HepG2 (cell line): ENCODE data around the gene FKBP14. TPM values are rescaled to one million over a fixed set of nuclear protein-coding genes. Genes with fewer than 3 reads are reported as not detected.

Source experiments
- ERF ChIP-seq: IDR thresholded peaks from 2 replicates; pipeline ENCODE4 v1.6.1; 2018; ENCODE audit warnings: missing biosample characterization, missing genetic modification reagents
- IRX3 ChIP-seq: sonication (generic); formaldehyde crosslinking; IDR thresholded peaks from 2 replicates; pipeline ENCODE4 v1.8.1; 2023; ENCODE audit warnings: mild to moderate bottlenecking, low read depth, missing genetic modification reagents, borderline replicate concordance
- MEIS2 ChIP-seq: sonication (generic); formaldehyde crosslinking; IDR thresholded peaks from 2 replicates; pipeline ENCODE4 v1.9.0; 2021; ENCODE audit warnings: mild to moderate bottlenecking, missing genetic modification reagents
- PCBP1 ChIP-seq: fragments of 200-400 bp; formaldehyde crosslinking; IDR thresholded peaks from 2 replicates; pipeline ENCODE4 v1.6.1; 2017; ENCODE audit warnings: mild to moderate bottlenecking, low read depth, low read length, borderline replicate concordance
- RAD51 ChIP-seq: fragments of 450-650 bp; IDR thresholded peaks from 2 replicates; pipeline ENCODE4 v1.6.1; 2016; ENCODE audit warnings: borderline replicate concordance
- ZBTB3 ChIP-seq: sonication (generic); formaldehyde crosslinking; IDR thresholded peaks from 2 replicates; pipeline ENCODE4 v1.4.0; 2020; ENCODE audit warnings: low read depth, mild to moderate bottlenecking, moderate library complexity, missing genetic modification reagents, borderline replicate concordance
- ZNF616 ChIP-seq: sonication (generic); formaldehyde crosslinking; IDR thresholded peaks from 2 replicates; pipeline ENCODE4 v1.5.0; 2020; ENCODE audit warnings: low read depth, mild to moderate bottlenecking, missing genetic modification reagents
- polyA plus RNA-seq, 8 experiments: library from polyadenylated mRNA; depleted of rRNA in 3 of 8; stranded (reverse) in 7 of 8; unstranded in 1 of 8; fragments of >200 nt; fragmentation: Illumina TruSeq in 4 of 8; extraction: Trizol in 4 of 8; gene quantifications; 2 replicates each; pipeline versions ENCODE4 v1.2.1 to v1.2.3, GENCODE V29; 2011 to 2016; ENCODE audit warnings: low read depth in 4 of 8, missing spikeins in 1 of 8, mixed read lengths in 1 of 8; ENCODE audit not compliant: insufficient read depth in 1 of 8
- total RNA-seq, 5 experiments: library from RNA; depleted of rRNA; stranded (reverse); fragments of >200 nt; fragmentation: Illumina TruSeq; extraction: Trizol; gene quantifications; 2 replicates each; pipeline ENCODE4 v1.2.3, GENCODE V29; 2016; ENCODE audit warnings: low read depth in 1 of 5
- TF ChIP-seq, protein P1 (sequence below): sonication (generic); formaldehyde crosslinking; IDR thresholded peaks from 2 replicates; pipeline ENCODE4 v1.4.0; 2020; ENCODE audit warnings: missing genetic modification reagents, borderline replicate concordance
- TF ChIP-seq, protein P2 (sequence below): sonication (generic); formaldehyde crosslinking; IDR thresholded peaks from 2 replicates; pipeline ENCODE4 v1.8.0; 2022; ENCODE audit warnings: mild to moderate bottlenecking, missing genetic modification reagents; ENCODE audit not compliant: insufficient replicate concordance
- TF ChIP-seq, protein P3 (sequence below): sonication (generic); formaldehyde crosslinking; IDR thresholded peaks from 2 replicates; pipeline ENCODE4 v1.5.1; 2020; ENCODE audit warnings: missing genetic modification reagents, mild to moderate bottlenecking, borderline replicate concordance
- TF ChIP-seq, protein P4 (sequence below): sonication (generic); formaldehyde crosslinking; IDR thresholded peaks from 2 replicates; pipeline ENCODE4 v1.4.0; 2020; ENCODE audit warnings: missing genetic modification reagents
- TF ChIP-seq, protein P5 (sequence below), 2 experiments: IDR thresholded peaks; 2 replicates each; pipeline ENCODE4 v1.6.1; 2011 to 2012; ENCODE audit warnings: low read length in 2 of 2, borderline replicate concordance in 1 of 2, low read depth in 1 of 2, mild to moderate bottlenecking in 1 of 2, moderate library complexity in 1 of 2

The FKBP14 gene
- total and polyA plus RNA-seq, 2 of the 13 experiments (the other 11 are each of a cell fraction or from before 2014, with no cell fraction given), result 20.0 to 32.3 TPM

DNA sequence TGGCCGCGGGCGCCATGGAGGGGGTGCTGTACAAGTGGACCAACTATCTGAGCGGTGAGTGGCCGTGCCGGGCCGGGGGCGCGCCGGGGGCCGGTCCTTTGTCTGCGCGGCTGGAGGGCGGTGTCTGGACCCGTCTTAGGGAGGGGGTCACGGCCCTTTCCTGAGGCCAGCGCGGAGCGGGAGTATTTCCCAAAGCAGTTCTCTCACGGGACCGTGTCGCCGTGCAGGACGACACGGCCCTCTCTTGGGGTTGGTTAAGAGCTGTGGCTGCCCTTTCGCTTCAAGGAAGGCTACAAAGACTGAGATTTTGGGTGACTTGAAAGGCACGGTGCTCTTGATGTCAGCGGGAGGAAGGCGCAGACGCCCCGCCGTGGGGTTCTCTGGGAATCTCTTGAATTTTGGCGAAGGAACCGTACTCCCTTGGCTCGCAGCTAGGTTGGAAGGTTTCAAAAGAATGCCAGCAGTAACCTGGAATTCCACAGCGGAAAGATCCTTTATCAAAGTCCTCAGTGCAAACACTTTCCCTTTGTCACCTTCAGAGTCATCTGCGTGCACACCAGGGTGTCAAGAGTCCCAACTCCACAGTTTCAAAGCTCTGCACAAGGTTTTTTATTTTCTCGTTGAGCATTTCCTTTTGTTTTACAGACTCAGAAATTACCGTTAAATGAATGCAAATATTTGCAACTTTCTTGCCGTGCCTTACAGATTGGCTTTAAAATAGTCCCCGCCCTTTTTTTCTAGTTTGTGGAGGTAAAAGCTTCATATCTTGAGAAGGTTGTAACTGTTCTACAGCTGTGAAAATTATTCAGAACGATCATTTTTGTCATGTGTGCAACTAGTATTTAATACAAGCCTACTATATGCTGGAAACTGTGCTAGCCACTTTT lies 2.5 kb upstream of the FKBP14 start (continued):
- TF ChIP-seq, protein P1, sequence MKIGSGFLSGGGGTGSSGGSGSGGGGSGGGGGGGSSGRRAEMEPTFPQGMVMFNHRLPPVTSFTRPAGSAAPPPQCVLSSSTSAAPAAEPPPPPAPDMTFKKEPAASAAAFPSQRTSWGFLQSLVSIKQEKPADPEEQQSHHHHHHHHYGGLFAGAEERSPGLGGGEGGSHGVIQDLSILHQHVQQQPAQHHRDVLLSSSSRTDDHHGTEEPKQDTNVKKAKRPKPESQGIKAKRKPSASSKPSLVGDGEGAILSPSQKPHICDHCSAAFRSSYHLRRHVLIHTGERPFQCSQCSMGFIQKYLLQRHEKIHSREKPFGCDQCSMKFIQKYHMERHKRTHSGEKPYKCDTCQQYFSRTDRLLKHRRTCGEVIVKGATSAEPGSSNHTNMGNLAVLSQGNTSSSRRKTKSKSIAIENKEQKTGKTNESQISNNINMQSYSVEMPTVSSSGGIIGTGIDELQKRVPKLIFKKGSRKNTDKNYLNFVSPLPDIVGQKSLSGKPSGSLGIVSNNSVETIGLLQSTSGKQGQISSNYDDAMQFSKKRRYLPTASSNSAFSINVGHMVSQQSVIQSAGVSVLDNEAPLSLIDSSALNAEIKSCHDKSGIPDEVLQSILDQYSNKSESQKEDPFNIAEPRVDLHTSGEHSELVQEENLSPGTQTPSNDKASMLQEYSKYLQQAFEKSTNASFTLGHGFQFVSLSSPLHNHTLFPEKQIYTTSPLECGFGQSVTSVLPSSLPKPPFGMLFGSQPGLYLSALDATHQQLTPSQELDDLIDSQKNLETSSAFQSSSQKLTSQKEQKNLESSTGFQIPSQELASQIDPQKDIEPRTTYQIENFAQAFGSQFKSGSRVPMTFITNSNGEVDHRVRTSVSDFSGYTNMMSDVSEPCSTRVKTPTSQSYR (CRISPR knock-in tag), result no peak
- TF ChIP-seq, protein P2, sequence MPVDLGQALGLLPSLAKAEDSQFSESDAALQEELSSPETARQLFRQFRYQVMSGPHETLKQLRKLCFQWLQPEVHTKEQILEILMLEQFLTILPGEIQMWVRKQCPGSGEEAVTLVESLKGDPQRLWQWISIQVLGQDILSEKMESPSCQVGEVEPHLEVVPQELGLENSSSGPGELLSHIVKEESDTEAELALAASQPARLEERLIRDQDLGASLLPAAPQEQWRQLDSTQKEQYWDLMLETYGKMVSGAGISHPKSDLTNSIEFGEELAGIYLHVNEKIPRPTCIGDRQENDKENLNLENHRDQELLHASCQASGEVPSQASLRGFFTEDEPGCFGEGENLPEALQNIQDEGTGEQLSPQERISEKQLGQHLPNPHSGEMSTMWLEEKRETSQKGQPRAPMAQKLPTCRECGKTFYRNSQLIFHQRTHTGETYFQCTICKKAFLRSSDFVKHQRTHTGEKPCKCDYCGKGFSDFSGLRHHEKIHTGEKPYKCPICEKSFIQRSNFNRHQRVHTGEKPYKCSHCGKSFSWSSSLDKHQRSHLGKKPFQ (CRISPR knock-in tag), result no peak
- TF ChIP-seq ERF (CRISPR knock-in tag) (peak; percentile 39; the same call in 1 of the 2 replicates), IRX3 (CRISPR knock-in tag) (peak; percentile 53; the same call in 1 of the 2 replicates), MEIS2 (CRISPR knock-in tag) (no peak), ZBTB3 (no peak), ZNF616 (CRISPR knock-in tag) (no peak), RAD51 (no peak), PCBP1 (no peak)
- TF ChIP-seq, protein P3, sequence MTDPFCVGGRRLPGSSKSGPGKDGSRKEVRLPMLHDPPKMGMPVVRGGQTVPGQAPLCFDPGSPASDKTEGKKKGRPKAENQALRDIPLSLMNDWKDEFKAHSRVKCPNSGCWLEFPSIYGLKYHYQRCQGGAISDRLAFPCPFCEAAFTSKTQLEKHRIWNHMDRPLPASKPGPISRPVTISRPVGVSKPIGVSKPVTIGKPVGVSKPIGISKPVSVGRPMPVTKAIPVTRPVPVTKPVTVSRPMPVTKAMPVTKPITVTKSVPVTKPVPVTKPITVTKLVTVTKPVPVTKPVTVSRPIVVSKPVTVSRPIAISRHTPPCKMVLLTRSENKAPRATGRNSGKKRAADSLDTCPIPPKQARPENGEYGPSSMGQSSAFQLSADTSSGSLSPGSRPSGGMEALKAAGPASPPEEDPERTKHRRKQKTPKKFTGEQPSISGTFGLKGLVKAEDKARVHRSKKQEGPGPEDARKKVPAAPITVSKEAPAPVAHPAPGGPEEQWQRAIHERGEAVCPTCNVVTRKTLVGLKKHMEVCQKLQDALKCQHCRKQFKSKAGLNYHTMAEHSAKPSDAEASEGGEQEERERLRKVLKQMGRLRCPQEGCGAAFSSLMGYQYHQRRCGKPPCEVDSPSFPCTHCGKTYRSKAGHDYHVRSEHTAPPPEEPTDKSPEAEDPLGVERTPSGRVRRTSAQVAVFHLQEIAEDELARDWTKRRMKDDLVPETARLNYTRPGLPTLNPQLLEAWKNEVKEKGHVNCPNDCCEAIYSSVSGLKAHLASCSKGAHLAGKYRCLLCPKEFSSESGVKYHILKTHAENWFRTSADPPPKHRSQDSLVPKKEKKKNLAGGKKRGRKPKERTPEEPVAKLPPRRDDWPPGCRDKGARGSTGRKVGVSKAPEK (CRISPR knock-in tag), result no peak
- TF ChIP-seq, protein P4, sequence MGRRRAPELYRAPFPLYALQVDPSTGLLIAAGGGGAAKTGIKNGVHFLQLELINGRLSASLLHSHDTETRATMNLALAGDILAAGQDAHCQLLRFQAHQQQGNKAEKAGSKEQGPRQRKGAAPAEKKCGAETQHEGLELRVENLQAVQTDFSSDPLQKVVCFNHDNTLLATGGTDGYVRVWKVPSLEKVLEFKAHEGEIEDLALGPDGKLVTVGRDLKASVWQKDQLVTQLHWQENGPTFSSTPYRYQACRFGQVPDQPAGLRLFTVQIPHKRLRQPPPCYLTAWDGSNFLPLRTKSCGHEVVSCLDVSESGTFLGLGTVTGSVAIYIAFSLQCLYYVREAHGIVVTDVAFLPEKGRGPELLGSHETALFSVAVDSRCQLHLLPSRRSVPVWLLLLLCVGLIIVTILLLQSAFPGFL (CRISPR knock-in tag), result no peak
- TF ChIP-seq, protein P5, sequence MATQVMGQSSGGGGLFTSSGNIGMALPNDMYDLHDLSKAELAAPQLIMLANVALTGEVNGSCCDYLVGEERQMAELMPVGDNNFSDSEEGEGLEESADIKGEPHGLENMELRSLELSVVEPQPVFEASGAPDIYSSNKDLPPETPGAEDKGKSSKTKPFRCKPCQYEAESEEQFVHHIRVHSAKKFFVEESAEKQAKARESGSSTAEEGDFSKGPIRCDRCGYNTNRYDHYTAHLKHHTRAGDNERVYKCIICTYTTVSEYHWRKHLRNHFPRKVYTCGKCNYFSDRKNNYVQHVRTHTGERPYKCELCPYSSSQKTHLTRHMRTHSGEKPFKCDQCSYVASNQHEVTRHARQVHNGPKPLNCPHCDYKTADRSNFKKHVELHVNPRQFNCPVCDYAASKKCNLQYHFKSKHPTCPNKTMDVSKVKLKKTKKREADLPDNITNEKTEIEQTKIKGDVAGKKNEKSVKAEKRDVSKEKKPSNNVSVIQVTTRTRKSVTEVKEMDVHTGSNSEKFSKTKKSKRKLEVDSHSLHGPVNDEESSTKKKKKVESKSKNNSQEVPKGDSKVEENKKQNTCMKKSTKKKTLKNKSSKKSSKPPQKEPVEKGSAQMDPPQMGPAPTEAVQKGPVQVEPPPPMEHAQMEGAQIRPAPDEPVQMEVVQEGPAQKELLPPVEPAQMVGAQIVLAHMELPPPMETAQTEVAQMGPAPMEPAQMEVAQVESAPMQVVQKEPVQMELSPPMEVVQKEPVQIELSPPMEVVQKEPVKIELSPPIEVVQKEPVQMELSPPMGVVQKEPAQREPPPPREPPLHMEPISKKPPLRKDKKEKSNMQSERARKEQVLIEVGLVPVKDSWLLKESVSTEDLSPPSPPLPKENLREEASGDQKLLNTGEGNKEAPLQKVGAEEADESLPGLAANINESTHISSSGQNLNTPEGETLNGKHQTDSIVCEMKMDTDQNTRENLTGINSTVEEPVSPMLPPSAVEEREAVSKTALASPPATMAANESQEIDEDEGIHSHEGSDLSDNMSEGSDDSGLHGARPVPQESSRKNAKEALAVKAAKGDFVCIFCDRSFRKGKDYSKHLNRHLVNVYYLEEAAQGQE (IDR thresholded peaks at IDR 0.05; ENCODE audit: borderline replicate concordance in 1 of 2, low read depth in 1 of 2, low read length in 2 of 2), result no peak
